Keratinocyte (primary cell): ENCODE results near the gene MDH1B. TPM values are rescaled to one million over a fixed set of nuclear protein-coding genes. Genes with fewer than 3 reads are reported as not detected.

Source experiments
- DNase-seq: peaks from one replicate; pipeline ENCODE4 v3.0.0-alpha.2; 2011; ENCODE audit warnings: low read depth, missing footprints, low spot score
- FAIRE-seq: peaks from 2 replicates; lab custom pipeline; 2011; peaks lifted over from hg19 to GRCh38; lab: Jason Lieb, UNC
- H2AFZ ChIP-seq: 2 replicates; pipeline ENCODE4 v1.6.0; 2012; ENCODE audit warnings: low read length, control low read depth, inconsistent platforms; ENCODE audit not compliant: control insufficient read depth
- H3K27ac ChIP-seq: 2 replicates; pipeline ENCODE4 v1.5.1; 2011; ENCODE audit warnings: low read length; ENCODE audit not compliant: control insufficient read depth, insufficient read depth
- H3K27me3 ChIP-seq: 3 replicates; pipeline ENCODE4 v1.6.0; 2011; ENCODE audit warnings: low read length; ENCODE audit not compliant: control insufficient read depth, insufficient read depth; ENCODE audit errors: extremely low read depth
- H3K36me3 ChIP-seq, 2 experiments: 2 replicates in 1 of 2; 3 replicates in 1 of 2; pipeline ENCODE4 v1.5.1; 2011; ENCODE audit warnings: low read length in 2 of 2, mild to moderate bottlenecking in 1 of 2; ENCODE audit not compliant: control insufficient read depth in 2 of 2, insufficient read depth in 2 of 2; ENCODE audit errors: extremely low read depth in 1 of 2
- H3K4me1 ChIP-seq: 3 replicates; pipeline ENCODE4 v1.5.1; 2011; ENCODE audit warnings: low read length; ENCODE audit not compliant: control insufficient read depth, insufficient read depth; ENCODE audit errors: extremely low read depth
- H3K4me2 ChIP-seq: 3 replicates; pipeline ENCODE4 v1.6.0; 2011; ENCODE audit warnings: low read depth, low read length; ENCODE audit not compliant: control insufficient read depth, insufficient read depth; ENCODE audit errors: extremely low read depth
- H3K4me3 ChIP-seq, 3 experiments: fragments of 200-600 bp in 1 of 3; sonication (generic) in 1 of 3; 2 replicates in 2 of 3; 3 replicates in 1 of 3; pipeline ENCODE4 v1.5.1; 2011 to 2016; ENCODE audit warnings: low read length in 3 of 3, mild to moderate bottlenecking in 3 of 3, control low read depth in 2 of 3, inconsistent platforms in 1 of 3, low read depth in 1 of 3, mixed read lengths in 1 of 3, mixed run types in 1 of 3, moderate library complexity in 1 of 3; ENCODE audit not compliant: control insufficient read depth in 2 of 3, insufficient read depth in 2 of 3; ENCODE audit errors: extremely low read depth in 1 of 3
- H3K79me2 ChIP-seq: 2 replicates; pipeline ENCODE4 v1.6.0; 2012; ENCODE audit warnings: low read length; ENCODE audit not compliant: control insufficient read depth, insufficient read depth
- H3K9ac ChIP-seq: 3 replicates; pipeline ENCODE4 v1.6.0; 2011; ENCODE audit warnings: low read length; ENCODE audit not compliant: control insufficient read depth, insufficient read depth; ENCODE audit errors: extremely low read depth
- H3K9me1 ChIP-seq: 3 replicates; pipeline ENCODE4 v1.6.0; 2011; ENCODE audit warnings: low read length; ENCODE audit not compliant: control insufficient read depth, insufficient read depth; ENCODE audit errors: extremely low read depth
- H3K9me3 ChIP-seq: 2 replicates; pipeline ENCODE4 v1.5.1; 2012; ENCODE audit warnings: low read depth, low read length; ENCODE audit not compliant: control insufficient read depth
- H4K20me1 ChIP-seq: 3 replicates; pipeline ENCODE4 v1.6.0; 2011; ENCODE audit warnings: low read length; ENCODE audit not compliant: control insufficient read depth, insufficient read depth; ENCODE audit errors: extremely low read depth
- CTCF ChIP-seq, 3 experiments: IDR thresholded peaks in 1 of 3; conservative IDR thresholded peaks in 1 of 3; optimal IDR thresholded peaks in 1 of 3; 2 replicates in 2 of 3; 3 replicates in 1 of 3; pipeline versions ENCODE3 to v1.5.1; 2011; ENCODE audit warnings: low read length in 3 of 3, mild to moderate bottlenecking in 3 of 3, moderate library complexity in 2 of 3, control low read depth in 1 of 3, inconsistent platforms in 1 of 3; ENCODE audit not compliant: insufficient read depth in 2 of 3; ENCODE audit errors: extremely low read depth in 1 of 3
- EZH2 ChIP-seq: IDR thresholded peaks from one replicate; pipeline ENCODE4 v1.6.1; 2012; ENCODE audit warnings: inconsistent platforms, mild to moderate bottlenecking, low read length, moderate library complexity
- dilution Hi-C: fragments of 300-500 bp; cut with MboI; formaldehyde crosslinking; loops from one replicate; pipeline ENCODE4 v1.7.0; 2020; ENCODE audit warnings: low sequenced_read_pairs; ENCODE audit not compliant: extremely low pct_ligation_motif_present
- polyA plus RNA-seq, 5 experiments: library from polyadenylated mRNA; depleted of rRNA in 3 of 5; stranded (reverse) in 3 of 5; stranded (forward) in 1 of 5; unstranded in 1 of 5; fragments of >200 nt; gene quantifications; 1 replicate in 1 of 5; 2 replicates in 3 of 5; 3 replicates in 1 of 5; pipeline versions ENCODE4 v1.2.1 to v1.2.3, GENCODE V29; 2011 to 2012; ENCODE audit warnings: missing spikeins in 2 of 5, low read depth in 1 of 5, low replicate concordance in 1 of 5

Gene MDH1B
- polyA plus RNA-seq, 1 donor (not counting 4 experiments of a cell fraction or from before 2014, with no cell fraction given): 1.0 TPM

- Histone ChIP-seq H2AFZ (peak overlapping the region; percentile 98), H3K4me3 (peak overlapping the region; percentile 73 to 89 (median 87)), H3K4me1 (peaks cover 13% of the 10 kb centered on the region), H3K27me3 (no peaks in the 10 kb centered on the region), H4K20me1 (no peaks in the 10 kb centered on the region), H3K9me3 (no peaks in the 10 kb centered on the region), H3K9me1 (no peaks in the 10 kb centered on the region), H3K9ac (peak overlapping the region; percentile 93), H3K79me2 (peaks cover 37% of the 10 kb centered on the region), H3K36me3 (peaks cover 9 to 10% of the 10 kb centered on the region in 2 experiments), H3K4me2 (peak overlapping the region; percentile 93), H3K27ac (peak overlapping the region; percentile 97)
- no peak for DNase-seq
- peak; percentile 20 for FAIRE-seq
- TF ChIP-seq CTCF (optimal IDR thresholded peaks at IDR 0.05 in 1 of 3, IDR thresholded peaks at IDR 0.05 in 1 of 3, conservative IDR thresholded peaks at IDR 0.05 in 1 of 3; ENCODE audit: extremely low read depth in 1 of 3, insufficient read depth in 2 of 3, low read length in 3 of 3) (no peak), EZH2 (no peak)
- dilution Hi-C loops: no loop called here
These were observed 371 bp downstream of the MDH1B start for GRCh38 chr2:206764673-206765241.

GRCh38 chr2:206756816-206757215 lies 8.3 kb downstream of the MDH1B start:
- Histone ChIP-seq H2AFZ (no peak overlapping the region), H3K4me1 (no peaks in the 10 kb centered on the region), H4K20me1 (no peaks in the 10 kb centered on the region), H3K9ac (no peak overlapping the region), H3K36me3 (no peaks in the 10 kb centered on the region), H3K9me1 (no peaks in the 10 kb centered on the region), H3K27me3 (no peaks in the 10 kb centered on the region), H3K27ac (no peak overlapping the region), H3K79me2 (no peaks in the 10 kb centered on the region), H3K4me3 (no peak overlapping the region), H3K4me2 (no peak overlapping the region), H3K9me3 (no peaks in the 10 kb centered on the region)
- DNase-seq: no peak
- TF ChIP-seq CTCF (optimal IDR thresholded peaks at IDR 0.05 in 1 of 3, IDR thresholded peaks at IDR 0.05 in 1 of 3, conservative IDR thresholded peaks at IDR 0.05 in 1 of 3; ENCODE audit: extremely low read depth in 1 of 3, insufficient read depth in 2 of 3, low read length in 3 of 3) (no peak), EZH2 (no peak)
- dilution Hi-C loops: no loop called here
- no peak for FAIRE-seq
